Right lobe of liver (tissue), 4 donors: Measurements from ENCODE around the gene CDC42BPB.
"Not testable (repeated sequence)": the region's sequence is repeated elsewhere in the genome, so short reads cannot be mapped to it uniquely, and the experiment has no call there.

ENCODE experiments used
- CTCF ChIP-seq, 4 donors: fragments of 200-600 bp in 3 of 4; fragments of 450-650 bp in 1 of 4; IDR thresholded peaks; one replicate each; pipeline versions ENCODE4 v1.5.1 to v1.8.0; 2016 to 2022; ENCODE audit warnings: antibody characterized with exemption in 4 of 4, mild to moderate bottlenecking in 2 of 4
- POLR2A ChIP-seq: fragments of 450-650 bp; IDR thresholded peaks from one replicate; pipeline ENCODE4 v1.6.1; 2017; ENCODE audit warnings: antibody characterized with exemption, mild to moderate bottlenecking
- donor health status: DM: no; HTN: no; CAD: no.
- donor health status: DM: no; HTN: no; CAD: no.
- donor health status: DM: no; HTN: yes; CAD: no.

GRCh38 chr14:103026196-103026595, 31.2 kb downstream of the CDC42BPB start:
- TF ChIP-seq CTCF (IDR thresholded peaks at IDR 0.05); POLR2A: not testable (repeated sequence)
